Tibial nerve (tissue), 4 donors: ENCODE results near the gene TCF19.

ENCODE experiments used
- CTCF ChIP-seq, 5 experiments: fragments of 200-600 bp in 3 of 5; fragments of 450-650 bp in 2 of 5; sonication (generic) in 3 of 5; IDR thresholded peaks; one replicate each; pipeline ENCODE4 v1.5.1; 2016 to 2019; ENCODE audit warnings: antibody characterized with exemption in 5 of 5, mild to moderate bottlenecking in 3 of 5, moderate library complexity in 2 of 5
- EP300 ChIP-seq, 2 donors: sonication (generic); formaldehyde crosslinking; IDR thresholded peaks; one replicate each; pipeline ENCODE4 v1.6.1; 2017; ENCODE audit warnings: antibody characterized with exemption in 2 of 2, mild to moderate bottlenecking in 1 of 2
- POLR2A ChIP-seq, 2 donors: fragments of 450-650 bp; IDR thresholded peaks; one replicate each; pipeline ENCODE4 v1.6.1; 2017; ENCODE audit warnings: antibody characterized with exemption in 2 of 2, mild to moderate bottlenecking in 2 of 2, moderate library complexity in 2 of 2

GRCh38 chr6:31126396-31127175, 31.8 kb upstream of the TCF19 start:
- TF ChIP-seq CTCF (IDR thresholded peaks at IDR 0.05) (no peak), POLR2A (IDR thresholded peaks at IDR 0.05) (no peak), EP300 (IDR thresholded peaks at IDR 0.05) (no peak)
